HG02588 (cell line): Measurements from ENCODE around the gene PNMT.

Experiments used
- ATAC-seq: cut with Tn5 transposase; IDR thresholded peaks from one replicate; pipeline ENCODE4 v1.9.1; 2021; ENCODE audit warnings: mild to moderate bottlenecking, moderate library complexity; ENCODE audit not compliant: unreplicated experiment

The PNMT gene

DNA sequence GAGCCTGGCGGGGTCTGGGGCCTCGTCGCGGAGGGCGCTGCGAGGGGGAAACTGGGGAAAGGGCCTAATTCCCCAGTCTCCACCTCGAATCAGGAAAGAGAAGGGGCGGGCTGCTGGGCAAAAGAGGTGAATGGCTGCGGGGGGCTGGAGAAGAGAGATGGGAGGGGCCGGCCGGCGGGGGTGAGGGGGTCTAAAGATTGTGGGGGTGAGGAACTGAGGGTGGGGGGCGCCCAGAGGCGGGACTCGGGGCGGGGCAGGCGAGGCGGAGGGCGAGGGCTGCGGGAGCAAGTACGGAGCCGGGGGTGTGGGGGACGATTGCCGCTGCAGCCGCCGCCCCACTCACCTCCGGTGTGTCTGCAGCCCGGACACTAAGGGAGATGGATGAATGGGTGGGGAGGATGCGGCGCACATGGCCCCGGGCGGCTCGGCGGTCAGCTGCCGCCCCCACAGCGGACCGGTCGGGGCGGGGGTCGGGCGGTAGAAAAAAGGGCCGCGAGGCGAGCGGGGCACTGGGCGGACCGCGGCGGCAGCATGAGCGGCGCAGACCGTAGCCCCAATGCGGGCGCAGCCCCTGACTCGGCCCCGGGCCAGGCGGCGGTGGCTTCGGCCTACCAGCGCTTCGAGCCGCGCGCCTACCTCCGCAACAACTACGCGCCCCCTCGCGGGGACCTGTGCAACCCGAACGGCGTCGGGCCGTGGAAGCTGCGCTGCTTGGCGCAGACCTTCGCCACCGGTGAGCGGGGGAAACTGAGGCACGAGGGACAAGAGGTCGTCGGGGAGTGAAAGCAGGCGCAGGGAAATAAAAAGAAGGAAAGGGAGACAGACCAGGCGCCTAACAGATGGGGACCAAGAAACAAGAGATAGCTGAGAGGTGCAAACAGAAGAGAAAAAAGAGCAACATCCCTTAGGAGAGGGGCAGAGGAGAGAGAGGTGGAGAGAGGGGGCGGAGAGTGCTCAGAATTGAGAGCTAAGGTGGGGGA is at the start of gene PNMT:
Gene PNMT, plus strand, starts transcription at position 509 of the 980 bp plus-strand sequence. Its CDS starts 23 bp downstream, at position 532.
- no peak for ATAC-seq

DNA sequence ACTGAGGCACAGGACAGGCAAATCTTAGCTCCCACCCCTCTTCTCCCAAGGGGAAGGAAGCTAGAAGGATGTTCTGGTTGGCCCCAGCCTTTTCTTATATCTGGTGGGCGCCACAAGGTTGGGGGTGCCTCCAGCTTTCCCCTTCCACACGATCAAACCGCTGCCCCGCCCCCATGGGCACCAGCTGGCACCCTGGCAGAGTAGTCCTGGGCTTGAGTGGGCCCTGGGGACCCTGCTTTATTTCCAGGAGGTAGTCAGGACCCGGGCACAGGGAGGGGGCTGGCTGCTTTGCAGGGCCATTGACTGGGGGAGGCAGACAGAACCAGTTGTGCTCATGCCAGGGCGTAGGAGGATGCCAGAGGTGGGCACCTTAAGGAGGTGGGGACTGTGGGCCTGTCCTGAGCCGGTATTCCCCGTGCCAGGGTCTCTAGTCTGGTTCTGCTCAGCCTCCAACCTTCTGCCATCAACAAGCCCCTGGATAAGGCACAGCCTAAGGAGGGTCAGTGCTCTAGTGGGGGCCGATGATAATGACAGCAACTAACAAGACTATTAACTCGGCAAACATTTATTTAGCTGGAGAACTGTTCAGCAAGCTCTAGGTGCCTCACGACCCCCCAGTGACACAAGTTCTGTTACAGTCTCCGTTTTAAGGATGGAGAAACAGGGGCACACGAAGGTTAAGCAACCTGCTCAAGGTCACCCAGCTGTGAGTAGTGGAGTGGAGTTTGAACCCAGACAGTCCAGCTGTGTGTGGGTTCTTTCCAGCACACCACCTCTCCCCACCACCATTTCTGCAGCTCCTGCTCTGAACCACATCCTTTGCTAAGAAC is 49.1 kb upstream of the PNMT start:
- ATAC-seq: no peak

DNA sequence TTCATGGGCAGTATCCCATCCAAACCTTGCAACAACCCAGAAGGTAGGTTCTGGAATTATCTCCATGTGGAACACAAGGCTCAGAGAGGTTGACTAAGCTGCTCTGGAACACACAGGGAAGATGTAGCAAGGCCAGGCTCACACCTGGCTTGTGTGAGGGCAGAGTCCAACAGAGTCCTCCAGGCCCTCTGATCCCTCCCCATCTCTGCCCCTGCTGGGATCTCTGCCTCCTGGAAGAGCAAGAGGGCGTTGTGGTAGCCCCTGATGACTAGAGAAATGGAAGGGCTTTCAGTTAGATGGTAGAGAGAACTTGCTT is 48.5 kb upstream of the PNMT start:
- ATAC-seq: no peak

- no peak for ATAC-seq
Measured at GRCh38 chr17:39621523-39622379, 46.5 kb upstream of the PNMT start.

DNA sequence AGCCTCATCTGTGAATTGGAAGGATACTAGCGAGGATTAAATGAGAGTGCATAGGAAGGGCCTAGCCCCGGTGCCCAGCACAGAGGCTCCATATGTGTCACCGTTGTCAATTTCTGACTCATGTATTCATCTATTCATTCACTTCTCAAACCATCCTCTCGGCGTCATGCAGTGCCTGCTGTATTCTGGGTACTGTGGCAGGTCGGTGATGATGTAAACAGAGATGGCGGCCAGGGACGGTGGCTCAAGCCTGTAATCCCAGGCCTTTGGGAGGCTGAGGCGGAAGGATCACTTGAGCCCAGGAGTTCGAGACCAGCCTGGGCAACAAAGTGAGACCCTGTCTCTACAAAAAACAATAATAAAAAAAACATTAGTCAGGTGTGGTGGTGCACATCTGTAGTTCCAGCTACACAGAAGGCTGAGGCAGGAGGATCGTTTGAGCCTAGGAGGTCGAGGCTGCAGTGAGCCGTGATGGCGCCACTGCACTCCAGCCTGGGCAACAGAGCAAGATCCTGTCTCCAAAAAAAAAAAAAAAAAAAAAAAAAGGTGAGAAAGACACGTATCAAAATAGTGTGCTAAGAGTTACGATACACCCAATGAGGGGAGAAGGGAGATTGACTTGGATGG is 45.8 kb upstream of the PNMT start:
- no peak for ATAC-seq

DNA sequence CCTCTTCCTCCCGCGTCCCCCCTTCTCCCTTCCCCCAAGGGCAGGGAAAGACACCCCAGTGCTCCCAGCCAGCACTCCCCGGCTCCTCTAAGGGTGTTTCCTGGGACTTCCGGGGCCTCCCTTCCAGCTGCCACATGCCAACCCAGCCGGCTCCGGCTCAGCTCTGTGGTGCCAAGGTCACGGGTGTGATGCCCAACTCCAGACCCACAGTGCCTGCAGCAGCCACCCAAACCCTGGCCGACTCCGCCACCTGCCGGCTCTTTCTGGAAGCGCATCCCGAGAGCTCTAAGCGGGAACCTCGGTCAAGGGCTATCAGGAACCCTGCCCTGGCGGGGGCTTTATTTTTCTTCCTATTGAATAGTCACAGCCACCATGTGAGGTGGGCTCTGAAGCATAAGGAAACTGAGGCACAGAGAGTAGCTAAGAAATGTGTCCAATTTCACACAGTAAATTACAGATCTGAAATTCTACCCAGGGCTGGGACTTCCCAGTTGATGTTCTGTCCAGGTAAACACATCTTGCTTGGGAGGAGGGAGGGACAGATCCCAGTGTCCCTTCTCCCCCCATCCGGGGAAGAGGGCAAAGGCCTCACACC is 44.8 kb upstream of the PNMT start:
- no peak for ATAC-seq

- no peak for ATAC-seq
Measured at GRCh38 chr17:39624313-39624712, 43.9 kb upstream of the PNMT start.

DNA sequence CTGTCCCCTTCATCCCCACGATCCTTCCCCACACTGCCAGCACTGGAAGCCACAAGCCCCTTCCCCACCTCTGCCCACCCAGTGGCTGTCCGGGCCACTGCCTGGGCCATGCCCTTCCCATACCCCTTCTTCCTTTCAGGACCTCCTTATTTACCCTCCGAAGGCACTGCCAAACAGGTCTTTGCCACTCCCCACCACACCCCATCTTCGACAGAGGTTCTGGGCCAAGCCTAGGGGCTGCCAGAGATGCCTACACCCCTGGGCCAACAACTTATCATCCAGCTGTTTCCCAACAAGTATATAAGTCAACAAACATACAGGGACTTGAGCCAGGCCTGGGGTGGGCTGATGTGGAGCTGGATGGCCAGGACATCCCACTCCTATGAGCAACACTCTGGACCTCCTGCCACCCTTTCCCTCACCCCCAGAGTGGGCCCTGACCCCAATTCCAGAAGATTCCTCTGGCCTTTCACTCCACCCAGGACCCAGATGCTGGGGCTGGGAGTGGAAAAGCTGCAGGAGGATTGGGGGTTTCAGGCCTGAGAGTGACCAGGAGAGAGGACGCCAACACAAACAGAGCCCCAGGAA is 43.0 kb upstream of the PNMT start:
- no peak for ATAC-seq

- ATAC-seq: no peak
Measured at GRCh38 chr17:39626171-39627046, 41.8 kb upstream of the PNMT start, which contains the start of gene PPP1R1B. Gene PPP1R1B (plus strand): TSS chr17:39626952. CDS start chr17:39627393, 441 bp downstream.

DNA sequence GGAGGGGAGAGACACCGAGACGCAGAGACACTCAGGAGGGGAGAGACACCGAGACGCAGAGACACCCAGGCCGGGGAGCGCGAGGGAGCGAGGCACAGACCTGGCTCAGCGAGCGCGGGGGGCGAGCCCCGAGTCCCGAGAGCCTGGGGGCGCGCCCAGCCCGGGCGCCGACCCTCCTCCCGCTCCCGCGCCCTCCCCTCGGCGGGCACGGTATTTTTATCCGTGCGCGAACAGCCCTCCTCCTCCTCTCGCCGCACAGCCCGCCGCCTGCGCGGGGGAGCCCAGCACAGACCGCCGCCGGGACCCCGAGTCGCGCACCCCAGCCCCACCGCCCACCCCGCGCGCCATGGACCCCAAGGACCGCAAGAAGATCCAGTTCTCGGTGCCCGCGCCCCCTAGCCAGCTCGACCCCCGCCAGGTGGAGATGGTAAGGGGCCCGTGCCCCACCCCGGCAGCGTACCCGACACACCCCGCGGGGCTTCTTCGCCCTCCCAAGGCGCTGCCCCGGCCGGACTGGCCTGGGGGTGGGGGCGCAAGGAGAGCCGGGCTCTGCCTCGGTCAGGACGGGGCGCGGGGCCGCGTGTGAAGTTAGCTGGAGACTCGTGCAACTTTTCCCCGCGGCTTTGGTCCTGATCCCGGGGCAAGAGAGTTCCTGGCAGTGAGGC is 41.1 kb upstream of the PNMT start:
- ATAC-seq: no peak

- ATAC-seq: no peak
Measured at GRCh38 chr17:39627712-39628516, 40.3 kb upstream of the PNMT start.

GRCh38 chr17:39628655-39629493 is 39.4 kb upstream of the PNMT start:
- no peak for ATAC-seq

- ATAC-seq: no peak
Measured at GRCh38 chr17:39629494-39629880, 38.8 kb upstream of the PNMT start.

GRCh38 chr17:39629898-39630297 is 38.4 kb upstream of the PNMT start:
- ATAC-seq: no peak

- no peak for ATAC-seq
Measured at GRCh38 chr17:39631403-39631802, 36.9 kb upstream of the PNMT start.

DNA sequence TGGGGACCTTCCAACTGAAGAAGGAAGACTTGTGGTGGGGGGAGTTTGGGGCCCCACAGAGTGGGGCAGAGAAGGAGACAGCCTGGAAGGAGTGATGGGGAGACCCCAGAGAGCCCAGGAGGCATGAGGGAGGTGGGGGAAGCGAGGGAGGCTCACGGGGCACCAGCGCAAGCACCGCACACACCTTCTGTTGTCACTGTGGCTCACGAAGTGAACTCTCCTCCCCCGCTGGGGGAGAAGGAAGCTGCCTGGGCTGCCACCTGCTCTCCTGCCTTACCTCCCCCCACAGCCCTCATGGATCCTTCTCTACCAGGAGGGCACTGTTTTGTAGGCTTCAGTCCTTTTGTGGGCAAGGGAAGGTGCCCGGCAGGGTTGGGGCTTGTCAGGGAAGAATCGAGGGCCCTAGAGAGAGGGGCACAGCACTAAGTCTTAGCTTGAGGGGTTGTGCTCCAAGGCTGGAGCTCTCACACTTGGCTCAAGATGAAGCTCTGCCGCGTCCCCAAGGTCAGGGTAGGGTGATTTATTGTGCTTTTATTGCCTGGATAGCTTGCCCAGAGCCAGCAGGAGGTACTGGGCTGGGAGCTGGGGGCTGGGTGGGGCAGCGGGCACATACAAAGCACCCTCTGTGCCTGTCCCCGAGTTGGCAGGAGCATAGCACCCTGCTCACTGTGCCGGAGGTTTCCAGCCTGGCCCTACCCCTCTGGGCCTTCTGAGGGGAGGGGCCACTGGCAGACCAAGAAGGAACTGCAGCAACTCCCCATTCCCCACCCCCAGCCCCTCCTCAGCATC is 35.9 kb upstream of the PNMT start:
- ATAC-seq: no peak
